GM12801 (cell line): Measurements from ENCODE around the gene BCAS4.

Experiments
- CTCF ChIP-seq: IDR thresholded peaks from one replicate; pipeline ENCODE4 v1.5.1; 2011; ENCODE audit warnings: control low read depth; ENCODE audit not compliant: insufficient read length; ENCODE audit errors: extremely low read depth

The BCAS4 gene

GRCh38 chr20:50898475-50898874, 103.6 kb downstream of the BCAS4 start:
- TF ChIP-seq CTCF = no peak

GRCh38 chr20:50900261-50900660, 105.4 kb downstream of the BCAS4 start:
- TF ChIP-seq CTCF = no peak

- no peak for TF ChIP-seq CTCF
Observed at GRCh38 chr20:50901301-50901700, 106.4 kb downstream of the BCAS4 start.

DNA sequence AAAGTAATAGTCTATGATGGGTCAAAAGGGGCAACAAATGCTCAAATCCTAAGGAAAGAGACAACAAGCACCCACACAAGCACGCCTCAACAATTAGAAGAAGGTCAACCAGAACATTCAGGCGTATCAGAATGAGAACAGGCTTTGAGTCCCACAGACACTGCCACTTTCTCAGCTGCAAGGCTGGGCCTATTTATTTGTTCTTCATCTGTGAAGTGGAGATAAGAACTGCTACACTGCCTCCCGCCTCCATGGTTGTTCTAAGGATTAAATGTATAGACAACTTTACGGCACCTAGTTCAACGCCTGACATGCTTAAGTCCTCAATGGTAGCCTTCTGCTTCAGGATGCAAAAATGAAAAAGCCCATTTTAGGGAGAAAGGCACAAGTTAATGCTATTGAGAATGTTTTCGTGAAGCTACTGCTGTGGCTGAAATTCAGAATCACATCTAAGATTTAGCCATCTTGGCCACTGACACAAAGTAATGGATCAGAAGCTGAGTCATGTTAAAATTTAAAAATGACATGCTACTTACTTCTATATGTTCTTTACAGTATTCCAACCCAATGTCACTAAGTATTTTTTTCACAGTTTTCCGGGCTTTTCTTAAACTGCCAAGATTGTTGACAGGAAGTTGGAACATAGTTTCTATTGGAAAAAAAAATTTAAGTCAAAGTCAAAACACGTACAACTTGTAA, 108.6 kb downstream of the BCAS4 start:
- TF ChIP-seq CTCF = no peak

GRCh38 chr20:50904067-50904570, 109.3 kb downstream of the BCAS4 start:
- TF ChIP-seq CTCF = no peak

DNA sequence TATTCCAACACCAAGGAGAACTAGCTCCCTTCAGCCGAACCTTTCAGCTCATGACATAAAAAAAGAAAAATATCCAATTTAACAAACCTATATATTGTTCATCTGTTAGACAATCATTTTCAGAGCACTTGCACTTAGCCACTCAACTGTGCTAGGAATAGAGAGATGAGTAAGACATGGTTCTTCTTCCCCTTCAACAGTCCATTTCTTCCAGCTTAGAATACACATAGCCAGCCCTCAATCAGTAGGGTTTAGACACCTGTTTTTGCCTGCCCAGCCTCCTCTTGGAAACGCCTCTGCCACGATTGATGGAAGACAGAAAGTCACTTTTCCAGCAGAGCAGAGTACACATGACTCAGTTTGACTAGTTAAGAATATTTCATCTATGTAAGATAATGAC, 114.6 kb downstream of the BCAS4 start:
- TF ChIP-seq CTCF = no peak

DNA sequence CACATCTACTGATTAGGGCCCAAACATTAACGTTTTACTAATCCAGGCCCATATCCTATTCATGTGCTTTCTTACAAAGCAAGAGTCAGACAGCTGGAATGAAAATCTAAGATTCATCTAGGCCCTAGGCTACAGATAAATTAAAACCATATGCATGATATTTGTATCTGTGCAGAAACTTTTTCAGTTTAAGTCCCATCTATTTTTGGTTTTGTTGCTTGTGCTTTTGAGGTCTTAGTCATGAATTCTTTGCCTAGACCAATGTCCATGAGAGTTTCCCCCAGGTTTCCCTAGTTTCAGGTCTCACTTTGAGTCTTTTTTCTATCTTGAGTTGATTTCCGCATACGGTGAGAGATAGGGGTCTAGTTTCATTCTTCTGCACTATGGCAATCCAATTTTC, 116.2 kb downstream of the BCAS4 start:
- TF ChIP-seq CTCF = no peak
